ENCODE results near the gene SMAD7.

DNA sequence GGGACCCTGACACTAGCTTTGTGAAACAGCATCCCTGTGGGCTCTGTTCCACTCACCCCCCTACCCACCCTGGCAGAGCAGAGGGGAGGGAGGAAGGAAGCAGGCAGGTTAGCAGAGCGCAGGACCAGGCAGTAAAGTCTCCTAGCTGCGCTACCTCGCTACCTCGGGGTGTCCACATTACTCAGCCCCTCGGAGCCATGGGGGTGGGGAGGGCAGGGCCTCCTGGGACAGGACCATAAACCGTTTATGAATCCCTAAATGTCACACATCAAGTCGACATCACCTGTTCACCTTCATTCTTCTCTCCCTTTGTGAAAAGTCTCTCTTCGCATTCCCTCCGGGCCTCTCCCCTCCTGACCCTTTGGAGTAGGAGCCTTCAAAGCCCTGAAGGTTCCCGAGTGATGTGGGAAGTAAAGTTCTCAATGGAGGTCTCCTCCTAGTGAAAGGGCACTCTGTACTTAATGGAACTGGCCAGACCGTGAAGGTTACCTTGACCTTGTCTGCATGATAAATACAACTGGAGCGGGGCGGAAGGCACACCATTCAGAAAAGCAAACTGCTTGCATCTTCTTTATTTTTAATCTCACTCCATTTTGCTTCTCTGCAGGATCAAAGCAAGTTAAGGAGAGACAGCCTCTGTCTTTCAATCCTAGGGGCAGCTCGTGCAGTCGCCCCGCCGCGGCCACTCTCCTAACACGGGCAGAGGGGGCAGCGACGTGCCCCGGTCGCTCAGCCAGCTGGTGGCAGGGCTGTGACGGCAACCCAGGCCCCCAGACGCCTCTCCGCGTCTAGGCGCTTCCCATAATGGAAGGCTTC lies 23.7 kb upstream of the SMAD7 start:
- TF ChIP-seq EZH2 (IDR thresholded peaks at IDR 0.05; ENCODE audit: insufficient read depth, poor library complexity, severe bottlenecking) (no peak), EZH2phosphoT487 (IDR thresholded peaks at IDR 0.05; ENCODE audit: insufficient read depth, low read depth) (no peak)

Measured in GM23248 (cell line).